Glomerular visceral epithelial cell (primary cell): ENCODE data around the gene ARRDC4.

Experiments used
- DNase-seq: peaks from one replicate; pipeline ENCODE4 v3.0.0-alpha.2; 2016; ENCODE audit errors: extremely low spot score

ARRDC4 gene

GRCh38 chr15:97960364-97961066 is at the start of gene ARRDC4:
TSS of gene ARRDC4 (plus strand) at chr15:97960703. CDS start at chr15:97960862, 159 bp downstream.
- peak; percentile 99 for DNase-seq

- no peak for DNase-seq
These were observed 45.8 kb upstream of the ARRDC4 start for GRCh38 chr15:97914711-97915110.

GRCh38 chr15:97915261-97915660 is 45.2 kb upstream of the ARRDC4 start:
- DNase-seq, result no peak

GRCh38 chr15:97921296-97921865 is 39.1 kb upstream of the ARRDC4 start:
- no peak for DNase-seq

GRCh38 chr15:97929456-97930229 is 30.9 kb upstream of the ARRDC4 start:
- no peak for DNase-seq

GRCh38 chr15:97930230-97930629 is 30.3 kb upstream of the ARRDC4 start:
- no peak for DNase-seq

- no peak for DNase-seq
These were observed 29.2 kb upstream of the ARRDC4 start for GRCh38 chr15:97931314-97931713.

GRCh38 chr15:97933589-97933988 is 26.9 kb upstream of the ARRDC4 start:
- DNase-seq, result no peak

- no peak for DNase-seq
These were observed 19.5 kb upstream of the ARRDC4 start for GRCh38 chr15:97940993-97941392.

- no peak for DNase-seq
These were observed 18.9 kb upstream of the ARRDC4 start for GRCh38 chr15:97941572-97941971.

- no peak for DNase-seq
These were observed 15.8 kb upstream of the ARRDC4 start for GRCh38 chr15:97944724-97945123.

- no peak for DNase-seq
These were observed 12.8 kb upstream of the ARRDC4 start for GRCh38 chr15:97947465-97948260.

- DNase-seq, result no peak
These were observed 7.2 kb upstream of the ARRDC4 start for GRCh38 chr15:97953254-97953653.

- no peak for DNase-seq
These were observed 6.8 kb upstream of the ARRDC4 start for GRCh38 chr15:97953748-97954147.

GRCh38 chr15:97955035-97955434 is 5.5 kb upstream of the ARRDC4 start:
- DNase-seq, result no peak

- no peak for DNase-seq
These were observed 5.0 kb upstream of the ARRDC4 start for GRCh38 chr15:97955529-97955928.

GRCh38 chr15:97959724-97960363 is 659 bp upstream of the ARRDC4 start:
- no peak for DNase-seq

GRCh38 chr15:97961067-97961954 is 808 bp downstream of the ARRDC4 start:
- DNase-seq, result peak; percentile 14

- DNase-seq, result no peak
These were observed 1.8 kb downstream of the ARRDC4 start for GRCh38 chr15:97962263-97962662.

- no peak for DNase-seq
These were observed 3.3 kb downstream of the ARRDC4 start for GRCh38 chr15:97963779-97964178.

- DNase-seq, result no peak
These were observed 5.7 kb downstream of the ARRDC4 start for GRCh38 chr15:97966246-97966645.
